AG08395 (cell line): ENCODE results near the gene TRIM65.

Experiments used
- DNase-seq: peaks from one replicate; pipeline ENCODE4 v3.0.0; 2012; ENCODE audit warnings: mixed read lengths, low spot score

Gene TRIM65, protein sequence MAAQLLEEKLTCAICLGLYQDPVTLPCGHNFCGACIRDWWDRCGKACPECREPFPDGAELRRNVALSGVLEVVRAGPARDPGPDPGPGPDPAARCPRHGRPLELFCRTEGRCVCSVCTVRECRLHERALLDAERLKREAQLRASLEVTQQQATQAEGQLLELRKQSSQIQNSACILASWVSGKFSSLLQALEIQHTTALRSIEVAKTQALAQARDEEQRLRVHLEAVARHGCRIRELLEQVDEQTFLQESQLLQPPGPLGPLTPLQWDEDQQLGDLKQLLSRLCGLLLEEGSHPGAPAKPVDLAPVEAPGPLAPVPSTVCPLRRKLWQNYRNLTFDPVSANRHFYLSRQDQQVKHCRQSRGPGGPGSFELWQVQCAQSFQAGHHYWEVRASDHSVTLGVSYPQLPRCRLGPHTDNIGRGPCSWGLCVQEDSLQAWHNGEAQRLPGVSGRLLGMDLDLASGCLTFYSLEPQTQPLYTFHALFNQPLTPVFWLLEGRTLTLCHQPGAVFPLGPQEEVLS

DNA sequence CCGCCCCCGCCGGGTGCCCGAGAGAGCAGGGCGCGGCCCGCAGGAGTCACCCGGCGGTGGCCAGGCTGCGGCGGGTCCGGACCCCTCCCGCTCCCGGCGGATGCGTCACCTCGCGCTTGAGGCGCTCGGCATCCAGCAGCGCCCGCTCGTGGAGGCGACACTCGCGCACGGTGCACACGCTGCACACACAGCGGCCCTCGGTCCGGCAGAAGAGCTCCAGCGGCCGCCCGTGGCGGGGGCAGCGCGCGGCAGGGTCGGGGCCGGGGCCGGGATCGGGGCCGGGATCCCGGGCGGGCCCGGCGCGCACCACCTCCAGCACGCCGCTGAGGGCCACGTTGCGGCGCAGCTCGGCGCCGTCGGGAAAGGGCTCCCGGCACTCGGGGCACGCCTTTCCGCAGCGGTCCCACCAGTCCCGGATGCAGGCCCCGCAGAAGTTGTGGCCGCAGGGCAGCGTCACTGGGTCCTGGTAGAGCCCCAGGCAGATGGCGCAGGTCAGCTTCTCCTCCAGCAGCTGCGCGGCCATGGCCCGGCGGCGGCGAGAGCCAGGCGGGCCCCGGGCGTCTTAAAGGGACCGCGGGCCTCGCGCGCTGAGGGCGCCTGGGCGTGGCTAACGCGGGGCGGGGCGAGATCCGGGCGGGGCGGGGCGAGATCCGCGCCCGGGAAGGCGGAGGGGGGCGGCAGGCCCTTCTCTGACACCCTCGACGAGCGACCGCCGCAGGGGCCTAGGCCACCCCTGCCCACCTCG is at the start of gene TRIM65:
Gene TRIM65, minus strand, starts transcription at position 537 of the 745 bp plus-strand sequence. Its CDS starts 14 bp downstream, at position 523.
- DNase-seq, result peak; percentile 88

DNA sequence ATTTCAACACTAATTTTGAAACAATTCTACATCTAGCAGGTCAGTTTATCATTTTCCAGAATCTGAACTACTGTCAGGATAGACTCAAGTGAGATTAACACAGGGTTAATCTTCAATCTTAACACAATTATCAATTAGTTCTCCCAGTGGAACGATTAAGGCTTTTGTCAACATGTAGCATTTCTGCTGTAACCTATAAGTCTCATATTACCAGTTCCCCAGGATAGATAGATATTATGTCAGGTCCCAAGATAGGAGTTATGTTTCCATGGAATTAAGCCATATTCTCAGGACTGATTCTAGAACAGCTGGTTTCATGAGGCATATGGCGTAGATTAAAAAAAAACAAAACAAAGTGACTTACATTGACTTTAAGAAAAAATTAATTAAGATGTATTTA is 48.5 kb upstream of the TRIM65 start:
- no peak for DNase-seq

DNA sequence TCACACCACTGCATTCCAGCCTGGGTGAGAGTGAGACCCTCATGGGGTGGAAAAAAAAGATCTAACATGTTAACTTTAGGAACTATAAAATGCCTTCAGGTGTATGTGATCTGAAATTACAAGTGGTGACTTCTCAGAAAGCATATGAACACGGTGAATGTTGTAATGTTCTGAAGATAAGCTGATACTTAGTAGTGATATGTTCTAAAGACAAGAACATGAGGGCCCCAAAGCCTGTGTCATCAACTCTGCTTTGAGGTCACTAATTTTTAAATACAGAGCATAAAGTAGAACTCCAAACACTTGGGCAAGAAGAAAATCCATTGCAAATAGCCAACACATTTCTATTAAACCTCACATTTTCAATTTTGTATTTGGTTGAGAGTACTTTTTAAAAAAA is 46.7 kb upstream of the TRIM65 start:
- DNase-seq, result no peak

DNA sequence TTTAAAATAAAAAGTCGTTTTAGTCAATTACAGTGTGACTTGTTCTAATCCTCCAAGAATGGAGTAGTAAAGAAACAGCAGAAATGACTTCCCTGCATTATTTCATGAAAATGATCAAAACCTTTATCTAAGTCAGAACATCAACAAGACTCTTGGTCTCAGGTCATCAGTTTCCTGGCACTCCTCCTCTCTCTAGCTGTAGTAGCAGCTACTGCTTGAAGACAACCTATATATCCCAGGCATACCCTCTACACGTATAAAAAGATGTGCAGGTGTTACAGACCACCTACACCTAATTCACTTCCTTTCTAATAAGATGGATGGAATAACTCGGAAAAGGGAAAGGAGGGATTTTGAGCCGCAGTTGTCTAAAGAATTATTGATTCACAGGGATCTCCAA is 45.7 kb upstream of the TRIM65 start:
- no peak for DNase-seq

DNA sequence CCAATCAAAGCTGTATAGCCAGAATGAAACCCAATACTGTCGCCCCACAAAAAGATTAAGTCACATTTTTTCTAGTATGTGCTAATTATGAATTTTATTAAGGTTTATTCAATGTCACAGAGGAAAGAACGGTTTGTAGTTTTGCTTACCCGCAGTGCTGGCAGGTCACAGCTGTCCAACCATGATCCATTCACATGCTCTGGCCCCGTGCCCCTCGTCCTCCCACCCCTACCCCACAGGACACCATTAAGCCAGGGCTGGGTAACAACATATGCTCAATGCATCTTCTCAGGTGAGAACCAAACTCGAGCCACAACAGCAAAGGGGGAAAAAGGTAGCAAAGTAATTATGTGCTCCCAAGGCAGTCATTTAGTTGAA is 44.7 kb upstream of the TRIM65 start:
- DNase-seq, result no peak

DNA sequence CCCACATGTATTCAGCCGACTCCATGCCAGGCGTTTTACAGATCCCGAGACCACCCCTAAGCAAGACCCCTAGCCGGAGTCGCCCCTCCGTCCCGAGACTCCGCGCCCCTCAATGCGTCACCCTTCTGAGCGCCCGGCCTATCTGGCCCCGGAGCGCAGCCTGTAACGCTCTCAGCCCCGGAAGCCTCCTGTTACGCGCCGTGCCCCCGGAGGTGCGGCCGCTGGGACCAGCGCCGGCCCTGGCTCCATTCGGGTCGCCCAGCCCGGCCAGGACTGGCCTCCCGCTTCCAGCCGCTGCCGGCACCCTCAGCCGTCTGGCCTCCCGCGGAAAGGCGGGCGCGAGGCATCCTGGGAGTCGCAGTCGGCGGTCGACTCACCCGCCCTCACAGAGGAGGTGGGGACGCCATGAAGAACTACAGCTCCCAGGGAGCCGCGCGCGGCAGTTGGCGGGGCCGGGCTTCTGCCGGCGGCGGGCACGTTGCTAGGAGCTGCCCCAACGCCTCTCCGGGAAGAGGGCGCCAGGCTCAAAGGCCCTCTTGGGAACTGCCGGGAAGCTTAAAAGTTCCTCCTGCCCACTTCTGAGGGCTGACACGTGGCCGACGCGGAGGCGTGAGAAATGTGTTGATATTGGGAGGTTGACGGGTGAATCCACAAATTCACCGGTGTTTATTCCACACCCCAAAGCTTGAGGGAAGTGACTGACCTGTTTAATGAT is 44.1 kb upstream of the TRIM65 start, which contains the start of gene FBF1:
Gene FBF1, minus strand, starts transcription at position 316 of the 715 bp plus-strand sequence. CDS start 2,893 bp downstream, outside the sequence.
- DNase-seq, result peak; percentile 99

DNA sequence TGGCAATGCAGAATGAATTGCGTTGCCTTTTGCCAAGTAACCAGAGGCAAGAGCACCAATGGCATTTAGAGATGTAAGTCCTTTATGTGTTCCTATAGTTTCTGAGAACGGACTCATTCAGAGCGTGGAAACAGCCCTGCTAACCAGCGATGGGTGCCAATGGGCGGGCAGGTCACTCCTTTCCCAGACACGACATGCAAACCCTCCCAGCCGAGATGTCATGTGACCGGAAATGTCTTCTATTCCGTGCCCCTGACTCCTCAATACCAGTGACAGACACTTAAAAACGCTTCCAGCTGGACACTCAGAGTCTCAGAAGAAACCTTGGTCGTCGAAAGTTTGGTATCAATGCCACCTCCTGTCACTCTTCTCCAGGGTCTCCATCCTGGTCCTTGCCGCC is 40.9 kb upstream of the TRIM65 start:
- no peak for DNase-seq

DNA sequence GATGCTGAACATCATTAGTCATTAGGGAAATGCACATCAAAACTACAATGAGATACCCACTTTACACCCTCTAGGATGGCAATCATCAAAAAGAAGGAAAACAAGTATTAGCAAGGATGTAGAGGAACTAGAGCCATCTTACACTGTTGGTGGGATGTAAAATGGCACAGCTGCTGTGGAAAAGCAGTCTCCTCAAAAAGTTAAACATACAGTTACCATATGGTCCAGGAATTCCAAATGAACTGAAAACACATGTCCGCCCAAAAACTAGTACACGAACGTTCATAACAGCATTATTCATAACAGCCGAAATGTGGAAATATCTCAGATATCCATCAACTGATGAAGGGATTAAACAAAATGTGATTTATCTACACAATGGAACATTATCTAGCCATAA is 37.1 kb upstream of the TRIM65 start:
- no peak for DNase-seq

DNA sequence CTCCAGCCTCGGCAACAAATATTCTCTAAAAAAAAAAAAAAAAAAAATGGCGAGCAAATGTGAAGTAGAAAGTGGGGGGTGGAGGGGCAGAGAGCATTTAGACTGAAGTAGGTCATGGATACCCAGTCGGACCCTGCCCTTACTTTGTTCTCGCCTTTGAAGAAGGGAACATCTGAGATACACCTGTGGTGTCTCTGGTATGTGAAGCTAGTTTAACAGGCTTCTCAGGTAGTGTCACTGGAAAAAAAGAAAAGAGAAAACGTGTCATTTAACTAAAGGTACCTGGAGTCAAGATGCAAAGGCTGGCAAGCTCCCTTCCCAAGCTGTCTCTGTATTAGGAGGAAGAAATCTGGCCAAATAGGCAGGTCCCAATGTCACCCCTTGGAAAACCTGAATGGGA is 36.1 kb upstream of the TRIM65 start:
- no peak for DNase-seq

DNA sequence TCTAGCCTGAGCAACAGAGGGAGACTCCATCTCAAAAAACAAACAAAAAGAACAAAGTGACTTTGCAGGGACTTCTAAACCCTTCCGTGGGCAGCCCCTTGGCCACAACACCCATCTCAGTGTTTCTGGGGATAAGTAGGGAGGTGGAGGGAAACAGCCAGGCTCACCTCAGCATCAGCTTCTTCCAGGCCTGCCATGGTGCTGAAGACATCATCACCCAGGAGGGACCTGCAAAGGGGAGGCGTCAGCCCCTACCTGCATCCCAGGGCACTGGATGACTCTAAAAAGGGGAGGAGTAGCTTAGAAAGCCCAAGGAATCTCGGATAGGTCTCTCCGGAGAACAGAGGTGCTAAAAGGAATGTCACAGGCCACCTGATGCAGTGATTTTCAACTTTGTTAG is 34.3 kb upstream of the TRIM65 start:
- no peak for DNase-seq

DNA sequence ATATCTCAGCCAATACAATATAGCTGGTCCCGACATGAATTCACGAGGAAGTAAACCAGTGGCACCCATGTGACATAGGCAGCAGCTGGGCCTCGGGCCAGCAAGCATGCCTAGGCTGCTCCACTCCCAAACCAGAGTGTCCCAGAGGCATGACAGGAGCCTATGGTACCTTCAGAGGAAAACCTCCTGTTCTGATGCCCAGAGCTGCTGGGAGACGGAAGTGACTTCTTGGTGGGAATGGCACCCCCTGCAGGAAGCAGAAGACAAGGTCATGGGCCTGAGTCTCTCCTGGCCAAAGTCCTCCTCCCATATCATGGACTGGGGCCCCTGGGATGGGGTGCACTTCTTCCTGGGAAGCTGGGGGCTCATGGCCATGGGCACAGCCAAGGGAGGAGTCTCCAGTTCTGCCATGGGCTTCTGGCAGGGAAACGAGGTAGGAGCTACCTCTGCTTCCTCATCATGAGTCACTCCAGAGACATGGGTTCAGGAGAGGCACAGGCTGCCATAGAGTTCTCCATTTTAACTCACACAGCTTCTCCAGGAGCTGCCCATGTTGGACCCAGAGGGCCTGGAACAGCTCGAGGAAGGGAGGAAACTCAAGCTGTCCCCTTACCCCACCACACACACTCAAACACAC is 30.7 kb upstream of the TRIM65 start:
- peak; percentile 30 for DNase-seq

DNA sequence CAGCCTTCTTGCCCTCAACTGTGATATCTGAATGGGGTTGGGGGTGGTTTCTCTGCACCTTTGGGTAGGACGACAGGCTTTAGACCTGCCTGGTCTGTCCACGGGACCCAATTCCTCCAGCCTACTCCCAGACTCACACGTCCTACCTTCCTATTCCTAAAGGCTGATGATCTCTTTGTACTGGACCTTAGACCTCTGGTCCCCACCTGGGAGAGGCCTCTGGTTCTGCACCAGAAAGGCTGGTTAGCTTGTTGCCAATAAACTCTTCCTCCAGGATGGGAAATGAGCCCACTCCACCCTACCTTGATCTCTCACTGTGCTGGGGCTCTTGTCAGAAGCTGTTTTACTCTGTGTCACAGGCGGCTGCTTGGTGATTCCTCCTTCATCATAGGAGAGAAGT is 29.7 kb upstream of the TRIM65 start:
- no peak for DNase-seq

DNA sequence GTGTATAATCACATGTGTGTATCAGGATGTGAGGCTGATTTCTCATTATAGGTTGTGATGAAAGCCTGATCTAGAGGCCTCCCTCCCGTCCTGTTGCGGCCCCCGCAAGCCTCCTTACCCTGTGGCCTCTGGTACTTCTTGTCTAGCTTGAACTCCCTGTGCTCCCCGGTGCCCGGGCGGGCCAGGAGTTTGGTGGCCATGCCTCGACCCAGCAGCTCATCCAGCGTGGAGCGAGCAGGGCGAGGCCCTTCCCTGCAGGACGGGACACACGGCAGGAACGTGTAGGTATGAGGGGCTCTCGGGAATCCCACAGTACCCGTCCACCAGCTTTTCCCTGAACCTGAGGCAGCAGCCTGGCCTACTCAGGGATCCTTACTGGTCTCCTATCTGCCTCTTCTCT is 29.2 kb upstream of the TRIM65 start:
- no peak for DNase-seq

DNA sequence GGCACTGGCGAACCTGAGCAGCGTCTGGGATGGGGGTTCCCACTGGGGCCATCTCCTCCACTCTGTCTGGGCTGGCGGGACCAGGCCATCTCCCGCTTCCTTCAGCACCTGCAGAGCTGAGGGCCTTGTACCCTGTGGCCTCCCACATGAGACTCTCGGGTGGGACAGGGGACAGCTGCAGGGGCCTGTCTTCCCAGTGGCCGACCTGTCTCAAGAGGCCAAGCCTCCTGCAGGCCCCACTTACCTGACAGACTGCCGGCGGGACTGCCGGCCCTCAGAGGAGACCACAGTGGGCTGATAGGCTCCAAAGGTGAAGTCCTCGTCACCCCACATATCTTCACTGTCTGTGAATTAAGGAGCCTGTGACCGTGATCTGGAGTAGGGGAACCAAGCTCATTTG is 28.4 kb upstream of the TRIM65 start:
- no peak for DNase-seq

DNA sequence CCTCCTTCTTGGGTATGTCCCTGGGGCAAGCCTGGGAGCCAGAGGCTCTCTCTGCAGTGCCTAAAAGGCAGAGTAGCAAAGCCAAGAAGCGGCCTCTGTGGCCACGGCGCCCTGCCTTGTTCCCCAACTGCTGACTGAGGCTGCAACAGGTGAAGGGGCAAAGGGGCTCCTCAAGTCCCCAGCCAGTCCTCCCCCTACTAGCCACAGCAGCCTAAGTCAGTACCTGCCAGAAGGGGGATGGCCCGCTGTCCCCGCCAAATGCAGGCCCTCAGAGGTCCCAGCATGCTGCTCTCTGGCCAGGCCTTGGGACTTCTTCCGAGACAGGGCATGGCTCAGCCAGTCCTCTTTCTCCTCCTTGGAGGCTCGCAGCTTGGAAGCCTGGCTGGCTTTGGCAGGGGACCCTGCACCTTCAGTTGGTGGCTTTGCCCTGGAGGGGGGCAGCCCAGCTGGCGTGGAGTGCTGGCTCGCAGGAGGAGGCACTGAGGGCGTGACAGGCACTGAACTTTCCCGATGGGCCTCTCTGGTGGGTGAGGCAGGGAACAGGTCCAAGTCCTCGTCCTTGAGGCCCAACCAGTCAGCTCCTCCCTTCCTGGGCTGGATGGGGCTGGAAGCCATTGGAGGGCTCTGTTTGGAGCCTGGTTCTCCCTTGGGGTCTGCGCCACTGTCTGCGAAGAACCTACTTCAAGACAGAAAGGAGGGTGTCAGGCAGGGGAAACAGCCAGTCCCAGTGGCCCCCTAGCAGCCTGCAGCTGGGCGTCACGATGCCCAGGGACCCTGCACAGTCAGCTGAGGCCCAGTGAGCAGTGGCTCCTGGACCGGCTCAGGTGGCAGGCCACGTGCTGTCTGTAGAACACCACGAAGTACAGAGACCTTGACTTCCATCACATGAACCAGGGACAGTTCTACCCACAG is 26.5 kb upstream of the TRIM65 start:
- no peak for DNase-seq

DNA sequence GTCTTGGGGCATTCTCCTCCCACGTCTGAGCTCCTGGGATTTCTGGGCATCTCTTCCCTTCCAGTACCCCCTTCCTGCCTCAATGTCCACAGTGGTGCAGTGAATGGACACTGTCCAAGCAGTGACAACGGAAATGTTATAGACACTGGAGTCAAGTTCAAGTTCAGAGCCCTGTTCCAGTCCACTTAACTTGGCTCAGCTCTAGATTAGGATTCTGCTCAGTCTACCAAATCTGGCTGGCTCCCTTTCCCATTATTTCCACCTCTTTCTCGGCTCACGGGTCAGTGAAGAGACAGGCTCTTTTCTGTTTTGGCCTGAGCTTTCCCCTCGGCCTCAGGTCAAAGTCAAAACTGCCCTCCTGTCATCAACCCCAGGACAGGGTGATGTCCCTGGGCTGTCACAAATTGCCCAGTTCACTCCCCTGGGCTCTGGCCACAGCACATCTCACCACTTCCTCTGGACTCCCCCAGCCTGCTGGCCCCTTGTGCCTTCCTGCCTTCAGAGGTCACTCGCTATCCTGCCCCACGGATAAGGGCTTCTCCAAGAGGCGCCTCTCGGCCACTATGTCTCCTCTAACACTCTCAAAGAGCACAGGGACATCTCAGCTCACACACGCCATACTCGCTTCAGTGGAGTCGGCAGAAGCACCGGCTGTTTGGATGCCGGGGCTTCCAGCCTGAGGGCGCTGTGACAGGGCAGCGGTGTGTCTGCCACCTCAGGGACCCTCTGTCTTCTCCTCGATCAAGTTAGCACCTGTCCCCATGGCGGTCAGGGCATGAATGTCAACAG is 25.6 kb upstream of the TRIM65 start:
- no peak for DNase-seq

DNA sequence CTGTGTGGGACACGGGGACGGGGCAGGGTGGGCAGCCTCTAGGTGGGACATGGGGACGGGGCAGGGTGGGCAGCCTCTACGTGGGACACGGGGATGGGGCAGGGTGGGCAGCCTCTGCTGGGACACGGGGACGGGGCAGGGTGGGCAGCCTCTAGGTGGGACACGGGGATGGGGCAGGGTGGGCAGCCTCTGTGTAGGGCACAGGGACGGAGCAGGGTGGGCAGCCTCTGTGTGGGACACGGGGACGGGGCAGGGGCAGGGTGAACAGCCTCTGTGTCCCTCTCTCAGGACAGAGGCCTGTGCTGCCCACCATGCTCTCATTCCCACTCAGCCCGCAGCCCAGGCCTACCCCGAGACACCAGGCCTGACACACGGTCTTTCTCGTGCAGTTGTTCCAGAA is 24.8 kb upstream of the TRIM65 start:
- DNase-seq, result no peak

DNA sequence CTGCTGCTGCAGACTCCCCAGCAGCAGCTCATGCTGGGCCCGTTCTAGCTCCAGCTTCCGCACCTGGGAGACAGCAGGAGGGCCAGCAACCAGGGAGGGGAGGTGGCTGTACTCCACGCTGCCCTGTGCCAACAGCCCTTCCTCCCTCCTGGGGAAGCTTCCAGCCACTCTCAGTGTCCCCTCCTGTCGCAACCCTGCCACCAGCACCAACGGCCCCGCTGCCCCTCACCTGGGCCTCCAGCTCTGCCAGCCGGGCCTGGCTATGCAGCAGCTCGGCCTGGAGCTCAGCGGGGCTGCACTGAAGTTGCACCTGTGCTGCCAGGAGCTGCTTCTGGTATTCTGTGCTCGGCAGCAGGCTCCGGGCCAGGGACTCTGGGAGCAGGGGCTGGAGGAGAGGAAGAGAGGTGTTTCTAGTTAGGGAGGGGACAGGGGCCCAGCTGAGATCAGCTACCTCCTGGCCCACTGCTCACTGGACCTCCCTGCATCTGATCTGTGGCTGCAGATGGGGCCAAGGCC is 23.4 kb upstream of the TRIM65 start:
- DNase-seq, result no peak

DNA sequence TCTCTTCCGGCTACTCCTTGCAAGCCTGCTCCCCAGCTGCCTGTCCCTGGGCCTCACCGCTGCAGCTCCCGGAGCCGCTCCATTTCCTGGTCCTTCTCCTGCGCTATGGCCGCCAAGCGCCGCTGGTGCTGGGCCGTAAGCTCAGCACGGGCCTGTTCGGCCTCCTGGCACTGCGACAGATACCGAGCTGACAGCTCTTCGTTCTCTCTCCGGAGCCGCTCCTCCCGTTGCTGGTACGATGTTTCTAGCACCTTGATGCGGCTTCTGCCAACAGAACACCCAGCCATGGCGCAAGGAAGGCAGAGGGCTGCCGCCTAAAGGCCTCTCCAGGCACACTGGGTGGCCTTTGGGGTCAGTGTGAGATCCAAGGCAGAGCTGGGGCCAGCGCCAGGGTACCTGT is 22.9 kb upstream of the TRIM65 start:
- DNase-seq, result no peak

DNA sequence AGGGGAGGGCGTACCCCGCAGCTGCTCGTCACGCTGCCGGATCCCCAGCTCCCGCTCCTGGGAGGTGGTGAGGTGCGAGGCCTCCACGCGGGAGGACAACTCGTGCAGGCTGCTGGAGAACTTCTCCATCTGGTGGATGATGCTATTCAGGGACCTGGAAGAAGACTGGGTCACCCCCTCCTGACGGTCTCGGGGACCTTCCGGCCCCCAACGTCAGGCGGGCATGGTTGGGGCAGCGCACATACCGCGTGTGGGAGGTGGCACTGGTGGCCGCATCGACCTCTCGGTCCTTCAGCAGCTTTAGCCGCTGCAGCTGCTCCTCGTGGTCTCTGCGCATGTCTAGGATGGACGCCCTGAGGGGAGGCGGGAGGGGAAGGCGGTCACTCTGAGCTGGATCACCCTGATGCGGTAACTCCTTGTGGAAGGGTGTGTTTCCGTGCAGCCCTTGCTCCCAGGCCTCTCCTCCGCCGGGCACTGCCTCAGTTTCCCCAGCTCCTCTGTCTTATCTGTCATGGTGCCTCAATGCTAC is 21.2 kb upstream of the TRIM65 start:
- no peak for DNase-seq
